ENCODE data around the gene BSX.

BSX gene

DNA sequence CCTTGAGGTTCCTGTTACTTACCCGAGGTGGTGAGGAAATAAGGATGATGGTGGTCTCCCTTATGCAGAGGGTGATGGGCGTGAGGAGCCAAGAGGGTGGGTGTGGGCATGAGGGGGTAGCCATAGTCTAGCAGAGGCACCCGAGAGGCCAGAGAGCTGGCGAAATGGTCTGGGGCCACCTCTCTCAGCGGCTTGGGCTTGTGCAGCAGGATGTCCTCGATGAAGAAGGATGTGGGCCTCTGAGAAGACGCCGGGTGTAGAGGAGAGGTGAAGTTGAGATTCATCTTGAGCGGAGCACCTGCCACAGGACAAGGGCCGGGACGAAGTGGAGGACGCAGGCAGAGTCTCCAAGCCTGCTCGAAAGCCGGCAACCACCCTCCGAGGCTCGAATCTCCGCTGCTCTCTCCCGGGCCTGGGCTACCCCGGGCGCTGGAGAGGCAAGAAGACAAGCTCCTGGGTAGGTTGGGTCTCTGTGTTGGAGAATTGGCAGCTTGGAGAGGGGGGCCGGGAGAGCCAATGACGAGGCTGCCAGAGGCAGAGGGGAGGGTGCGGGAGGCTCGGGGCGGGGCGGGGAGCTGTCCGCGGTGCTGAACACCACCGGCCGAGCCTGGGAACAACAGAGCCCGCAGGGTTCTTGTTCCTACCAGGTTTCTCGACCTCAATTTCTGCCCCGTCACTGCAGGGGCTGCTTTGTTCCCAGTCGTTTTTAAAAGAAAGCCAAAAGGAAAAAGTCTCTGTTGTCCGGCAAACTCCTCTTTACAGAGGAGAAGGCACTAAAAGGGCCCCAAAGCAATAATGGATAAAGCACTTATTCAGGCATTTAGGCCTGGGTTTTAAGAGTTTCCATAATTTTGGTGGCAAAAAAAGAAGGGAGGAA lies at the start of gene BSX:
Gene BSX (minus strand): TSS at position 447 of the 877 bp plus-strand sequence. CDS start 163 bp downstream, at position 284.
- DNase-seq (ENCODE audit: low spot score), result no peak

DNA sequence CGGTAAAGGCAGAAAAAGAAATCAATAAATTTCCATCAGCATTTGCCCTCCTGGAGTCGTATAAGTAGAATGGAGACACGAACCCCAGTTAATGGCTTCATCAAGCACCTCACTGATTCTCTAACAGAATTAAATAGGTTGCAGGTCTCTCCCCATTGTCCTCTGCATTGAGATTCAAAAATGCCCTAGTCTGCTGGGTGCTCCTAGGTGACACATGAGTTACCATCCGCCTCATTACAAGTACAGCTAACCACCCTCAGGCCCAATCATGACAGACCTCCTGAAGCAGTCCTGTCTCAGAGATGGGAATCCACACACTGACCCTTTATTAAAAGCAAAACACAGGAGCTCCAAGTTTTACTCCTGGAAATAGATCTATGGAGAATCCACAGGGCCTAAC lies 48.9 kb upstream of the BSX start:
- DNase-seq (ENCODE audit: low spot score), result no peak

DNA sequence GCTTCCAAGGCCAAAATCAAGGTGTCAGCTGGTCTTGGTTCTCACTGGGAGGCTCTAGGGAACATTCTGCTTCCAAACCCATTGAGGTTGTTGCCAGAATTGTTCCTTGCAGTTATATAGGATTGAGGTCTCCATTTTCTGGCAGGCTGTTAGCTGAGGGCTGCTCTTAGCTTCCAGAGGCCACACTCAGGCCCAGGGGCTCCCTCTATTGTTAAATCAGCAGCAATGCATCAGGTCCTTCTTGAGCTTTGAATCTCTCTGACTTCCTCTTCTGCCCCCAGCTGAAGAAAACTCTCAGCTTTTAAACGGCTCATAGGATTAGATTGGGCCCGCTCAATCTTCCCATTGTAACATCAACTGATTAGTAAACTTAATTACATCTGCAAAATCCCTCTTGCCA lies 39.3 kb upstream of the BSX start:
- no peak for DNase-seq (ENCODE audit: low spot score)

DNA sequence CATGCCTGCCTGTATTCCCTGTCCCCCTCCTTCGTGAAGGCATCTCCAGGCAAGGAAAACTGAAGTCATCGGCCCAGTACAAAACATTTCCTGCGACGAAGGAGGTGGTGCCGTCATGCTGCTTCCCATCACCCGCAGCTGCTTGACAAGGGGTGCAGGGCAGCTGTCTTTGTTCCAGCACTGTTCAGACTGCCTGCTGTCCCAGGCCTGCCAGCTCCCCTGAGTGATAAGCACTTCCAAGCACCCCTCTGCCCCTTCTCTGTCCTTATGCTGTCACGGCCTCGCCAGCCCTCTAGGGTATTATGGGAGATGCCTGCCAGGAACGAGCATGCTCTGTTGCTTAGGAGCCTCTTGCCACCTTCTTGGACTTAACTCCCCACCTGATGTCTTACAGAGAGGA lies 37.1 kb upstream of the BSX start:
- DNase-seq (ENCODE audit: low spot score), result no peak

DNA sequence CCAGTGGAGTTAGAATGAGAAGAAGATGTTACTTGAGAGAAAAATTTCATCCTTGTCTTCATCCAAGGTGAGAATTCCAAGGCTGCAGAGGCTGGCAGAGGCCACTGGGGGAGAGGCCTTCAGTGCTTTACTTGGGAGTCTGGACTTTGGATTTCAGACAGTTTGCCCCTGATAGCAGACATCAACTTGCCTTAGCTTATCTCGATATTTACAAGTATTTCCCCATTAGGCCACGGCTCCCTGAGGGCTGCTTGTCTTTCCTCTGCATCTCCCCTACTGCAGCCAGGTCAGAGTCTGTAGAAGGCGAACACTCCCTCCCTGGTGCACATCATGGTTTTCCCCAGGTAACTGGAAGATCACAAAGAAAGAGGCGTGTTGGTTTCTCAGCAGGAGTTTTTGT lies 29.9 kb upstream of the BSX start:
- DNase-seq (ENCODE audit: low spot score), result no peak

DNA sequence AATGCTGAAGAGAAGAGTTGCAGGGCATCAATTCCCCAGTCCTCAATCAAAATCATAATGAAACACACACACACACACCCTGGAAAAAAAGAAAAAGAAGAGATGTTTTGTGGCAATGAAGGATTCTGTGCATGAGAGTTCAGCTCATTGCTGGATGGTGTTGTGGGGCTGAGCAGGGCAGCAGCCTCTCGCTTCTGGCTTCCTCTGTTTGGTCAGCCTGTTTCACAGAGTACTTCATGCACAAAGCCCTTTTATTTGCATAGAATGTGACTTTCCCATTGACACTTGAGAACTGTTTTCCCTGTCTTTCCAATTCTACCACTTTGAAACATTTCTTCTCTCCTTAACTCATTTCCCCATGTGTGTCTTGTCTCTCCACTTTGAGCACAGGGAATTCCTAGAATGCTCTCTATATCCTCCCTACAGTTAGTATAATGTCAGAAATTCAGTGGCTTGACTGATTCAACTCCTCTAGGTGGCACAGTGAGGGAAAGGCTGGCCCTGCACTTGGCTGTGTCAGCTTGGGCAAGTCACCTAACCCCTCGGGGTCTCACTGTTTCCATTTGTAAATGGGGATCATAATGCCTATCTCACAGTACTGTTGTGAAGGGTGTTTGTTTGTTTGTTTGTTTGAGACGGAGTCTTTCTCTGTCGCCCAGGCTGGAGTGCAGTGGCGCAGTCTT lies 25.4 kb upstream of the BSX start:
- DNase-seq (ENCODE audit: low spot score), result no peak

DNA sequence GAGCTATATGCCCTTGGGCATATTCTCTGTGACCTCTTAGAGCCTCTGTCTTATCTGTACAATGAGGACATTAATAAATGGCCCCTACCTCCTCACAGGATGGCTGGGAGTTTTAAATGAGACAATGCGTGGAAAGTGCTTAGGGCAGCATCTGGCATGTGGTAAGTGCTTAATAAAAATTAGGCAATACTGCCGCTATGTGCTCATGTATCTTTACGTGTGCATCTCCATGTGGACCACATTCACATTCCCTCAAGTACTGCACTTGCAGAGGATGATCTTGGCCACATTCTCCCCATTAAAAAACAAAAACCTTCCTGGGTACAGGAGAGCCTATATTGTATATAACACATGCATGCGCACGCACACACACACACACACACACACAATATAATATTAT lies 19.1 kb upstream of the BSX start:
- no peak for DNase-seq (ENCODE audit: low spot score)

DNA sequence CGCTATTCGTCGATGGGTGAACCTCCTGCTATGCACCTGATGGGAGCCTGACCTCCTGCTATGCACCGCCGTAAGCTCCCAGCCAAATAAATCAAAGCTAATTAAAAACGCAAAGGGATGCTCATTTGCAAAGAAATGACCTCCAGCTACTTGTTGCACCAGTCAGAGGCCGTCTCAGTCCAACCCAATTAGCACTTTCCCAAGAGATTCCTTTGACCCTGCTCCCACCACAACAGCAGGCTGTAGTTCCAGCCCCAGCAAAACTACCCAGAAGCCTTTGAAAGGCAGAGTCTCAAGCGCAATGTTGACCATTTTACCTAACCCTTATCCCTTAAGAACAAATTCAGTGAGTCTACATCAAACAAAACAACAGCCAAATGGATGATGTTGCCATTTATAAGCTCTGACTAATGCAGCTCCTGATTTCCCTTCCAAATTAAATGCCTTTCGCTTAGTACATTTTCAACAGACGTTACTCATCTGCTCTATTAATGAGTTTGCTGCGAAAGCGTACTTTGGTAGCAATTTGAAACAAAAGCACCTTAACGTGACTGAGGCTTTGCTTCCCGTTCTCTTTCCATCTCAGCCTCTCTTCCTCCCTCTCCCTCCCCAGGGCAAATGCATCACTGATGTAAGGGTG lies 17.2 kb upstream of the BSX start:
- DNase-seq (ENCODE audit: low spot score), result no peak

DNA sequence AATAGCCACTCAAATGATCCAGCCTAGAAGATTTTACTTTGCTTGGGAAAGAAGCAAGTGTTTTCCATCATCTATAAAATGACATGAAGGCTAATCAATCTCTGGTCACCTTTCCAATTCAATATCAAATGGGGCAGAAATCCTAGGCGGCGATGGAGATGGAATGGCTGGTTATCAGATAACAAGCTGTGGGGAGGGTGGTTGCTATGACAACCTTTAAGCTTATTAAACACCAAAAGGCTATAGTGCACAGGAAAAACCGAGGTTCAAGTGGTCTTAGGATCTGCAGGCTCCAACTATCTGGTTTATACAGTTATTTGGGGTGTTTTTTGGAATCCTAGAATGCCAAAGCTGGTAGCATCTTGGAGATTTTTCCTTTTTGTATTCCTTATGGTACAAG lies 13.9 kb upstream of the BSX start:
- no peak for DNase-seq (ENCODE audit: low spot score)

DNA sequence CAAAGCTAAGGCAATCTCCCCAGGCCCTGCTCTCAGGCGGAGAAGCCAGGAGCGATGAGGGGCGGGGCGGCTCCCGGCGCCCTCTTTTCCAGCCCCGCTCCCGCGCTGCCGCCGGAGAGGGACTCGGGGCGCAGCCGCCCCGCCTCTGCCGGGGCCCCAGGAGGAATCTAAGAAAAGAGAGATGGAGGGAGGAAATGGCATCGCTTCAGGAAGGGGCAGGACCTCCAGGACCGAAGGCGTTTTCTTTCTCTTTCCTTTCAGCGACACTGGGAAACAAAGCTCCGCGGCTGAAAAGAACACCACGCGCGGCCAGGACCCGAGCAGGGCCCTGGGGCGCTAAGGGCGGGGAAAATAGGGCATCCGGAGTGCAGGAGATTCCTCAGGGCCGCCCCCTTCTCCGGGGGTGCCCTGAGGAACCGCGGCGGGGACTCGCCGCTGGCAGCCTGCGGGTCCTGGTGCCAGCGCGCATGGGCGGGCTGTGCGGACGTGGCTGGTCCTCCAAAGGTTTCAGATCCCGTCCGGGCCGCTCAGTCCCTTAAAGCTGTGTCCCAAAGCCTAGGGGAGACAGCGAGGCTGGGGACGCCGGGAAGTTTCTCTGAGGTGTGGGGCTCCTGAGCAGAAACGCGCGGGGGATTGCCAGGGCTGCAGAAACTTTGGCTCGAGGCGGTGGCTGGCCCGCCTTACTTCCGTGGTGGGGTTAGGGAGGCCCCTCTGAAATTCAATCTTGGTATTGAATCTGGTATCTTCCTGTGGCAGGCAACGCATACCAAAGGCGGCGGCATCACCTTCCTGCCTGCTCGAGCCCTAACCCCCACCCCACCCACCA lies 2.8 kb upstream of the BSX start:
- DNase-seq (ENCODE audit: low spot score), result no peak

DNA sequence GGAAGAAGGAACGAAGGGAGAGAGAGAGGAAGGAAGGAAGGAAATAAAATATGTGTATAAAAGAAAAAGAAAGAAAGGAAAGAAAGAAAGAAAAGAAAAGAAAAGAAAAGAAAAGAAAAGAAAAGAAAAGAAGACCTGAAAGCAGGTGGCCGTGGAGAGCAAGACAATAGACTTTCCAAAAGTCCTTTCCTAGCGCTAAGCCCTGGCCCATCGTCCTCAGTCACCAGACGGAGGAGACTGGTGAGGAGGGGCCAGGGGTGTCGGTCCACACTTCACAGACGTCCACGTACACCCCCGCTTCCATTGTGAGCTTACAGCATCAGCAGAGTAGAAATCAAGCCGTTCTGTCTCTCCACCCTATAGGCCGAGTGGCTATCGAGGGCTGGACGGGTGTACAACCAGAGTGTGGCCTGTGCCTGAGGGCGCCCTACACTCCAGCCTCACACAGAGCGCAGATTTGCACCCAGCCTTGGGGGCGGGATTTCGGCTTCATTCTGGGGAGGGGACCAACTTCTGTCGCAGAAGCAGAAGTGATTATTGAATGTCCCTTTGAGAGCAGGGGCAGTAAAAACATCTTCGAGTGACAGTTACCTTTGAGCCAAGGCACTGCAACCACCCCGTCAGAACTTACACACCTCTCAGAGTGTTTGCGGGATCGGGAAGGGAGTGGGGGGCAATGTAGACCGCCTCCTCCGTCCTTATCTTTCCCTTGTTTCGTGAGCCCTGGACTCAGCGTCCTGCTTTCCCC lies 2.0 kb upstream of the BSX start:
- no peak for DNase-seq (ENCODE audit: low spot score)

DNA sequence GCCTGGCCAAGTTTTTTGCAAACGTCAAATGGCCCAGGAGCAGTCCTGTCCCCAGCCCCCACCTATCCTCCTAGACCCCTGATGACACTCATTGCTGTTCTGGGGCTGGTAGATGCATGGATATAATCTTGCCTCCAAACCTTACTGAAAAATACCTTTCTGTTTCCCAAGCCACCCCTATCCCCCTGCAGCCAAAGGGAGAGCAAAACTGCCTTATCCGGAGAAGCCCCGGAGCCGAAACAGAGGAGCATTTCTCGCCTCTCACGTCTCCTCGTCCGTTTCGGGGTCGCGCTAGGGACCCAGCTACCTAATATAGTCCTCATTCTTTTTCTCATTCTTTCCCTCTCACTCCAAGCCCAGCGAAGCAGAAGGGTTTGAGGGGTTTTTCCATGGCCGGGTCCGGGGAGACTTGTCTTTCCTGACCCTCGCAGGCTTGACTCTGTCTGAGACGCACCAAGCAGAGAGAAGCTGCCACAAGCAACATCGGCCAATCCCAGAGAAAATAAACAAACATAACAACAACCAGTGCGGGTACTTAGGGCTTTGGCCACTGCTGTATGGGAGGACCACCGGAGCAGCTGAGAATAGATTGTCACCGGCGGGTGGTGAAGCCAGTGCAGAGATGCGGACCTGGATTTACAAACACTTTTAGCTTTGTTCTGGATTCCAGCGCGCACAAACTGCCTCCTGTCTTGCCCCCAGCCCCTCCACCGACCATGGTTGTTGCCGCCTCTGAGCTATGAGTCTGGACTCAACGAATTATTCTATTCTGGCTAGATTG lies 1.6 kb downstream of the BSX start:
- no peak for DNase-seq (ENCODE audit: low spot score)

DNA sequence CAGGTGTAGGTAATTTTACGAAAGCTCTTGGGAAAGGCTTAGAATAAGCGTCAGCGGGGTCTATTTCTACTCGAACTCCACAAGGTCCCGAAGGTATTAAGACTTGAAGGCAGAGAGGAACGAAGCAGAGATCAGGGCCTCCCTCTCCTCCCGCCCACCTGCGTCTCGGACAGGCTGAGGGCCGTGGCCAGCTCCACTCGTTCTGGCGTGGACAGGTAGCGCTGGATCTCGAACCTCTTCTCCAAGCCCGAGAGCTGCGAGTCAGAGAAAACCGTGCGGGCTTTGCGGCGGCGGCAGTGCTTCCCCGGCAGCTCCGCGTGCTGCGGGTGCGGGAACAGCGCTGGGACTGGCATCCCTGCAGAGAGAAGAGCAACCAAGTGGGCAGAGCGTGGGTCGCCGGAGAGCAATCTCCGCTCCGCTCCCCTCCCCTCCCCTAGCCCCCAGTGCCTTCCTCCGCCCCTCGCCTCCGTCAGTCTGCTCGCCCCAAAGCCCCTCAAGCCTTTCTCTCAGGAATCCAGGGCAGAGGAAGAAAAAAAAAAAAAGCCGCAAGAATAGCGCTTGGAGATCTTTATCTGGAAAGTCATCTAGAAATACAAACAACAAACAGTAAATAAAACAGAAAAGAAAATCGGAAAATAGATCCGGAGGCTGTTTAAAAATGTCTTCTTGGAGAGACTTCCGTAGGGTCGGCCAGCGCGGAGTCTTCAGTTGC lies 2.4 kb downstream of the BSX start:
- no peak for DNase-seq (ENCODE audit: low spot score)

DNA sequence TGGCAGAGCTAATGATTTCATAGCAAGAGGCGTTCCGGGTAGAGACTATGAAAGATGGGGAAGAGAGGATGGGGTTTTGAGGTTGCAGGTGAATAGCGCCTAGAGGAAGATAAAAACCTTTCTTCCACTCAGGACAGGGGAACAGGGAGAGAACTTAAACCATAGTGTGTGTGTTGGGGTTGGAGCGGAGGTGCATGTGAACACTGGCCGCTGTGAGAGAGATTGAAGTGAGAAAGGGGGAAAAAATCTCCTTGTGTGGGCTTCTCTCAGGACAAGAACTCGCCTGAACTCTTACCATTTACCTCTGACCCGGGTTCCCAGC lies 3.4 kb downstream of the BSX start:
- DNase-seq (ENCODE audit: low spot score), result no peak

DNA sequence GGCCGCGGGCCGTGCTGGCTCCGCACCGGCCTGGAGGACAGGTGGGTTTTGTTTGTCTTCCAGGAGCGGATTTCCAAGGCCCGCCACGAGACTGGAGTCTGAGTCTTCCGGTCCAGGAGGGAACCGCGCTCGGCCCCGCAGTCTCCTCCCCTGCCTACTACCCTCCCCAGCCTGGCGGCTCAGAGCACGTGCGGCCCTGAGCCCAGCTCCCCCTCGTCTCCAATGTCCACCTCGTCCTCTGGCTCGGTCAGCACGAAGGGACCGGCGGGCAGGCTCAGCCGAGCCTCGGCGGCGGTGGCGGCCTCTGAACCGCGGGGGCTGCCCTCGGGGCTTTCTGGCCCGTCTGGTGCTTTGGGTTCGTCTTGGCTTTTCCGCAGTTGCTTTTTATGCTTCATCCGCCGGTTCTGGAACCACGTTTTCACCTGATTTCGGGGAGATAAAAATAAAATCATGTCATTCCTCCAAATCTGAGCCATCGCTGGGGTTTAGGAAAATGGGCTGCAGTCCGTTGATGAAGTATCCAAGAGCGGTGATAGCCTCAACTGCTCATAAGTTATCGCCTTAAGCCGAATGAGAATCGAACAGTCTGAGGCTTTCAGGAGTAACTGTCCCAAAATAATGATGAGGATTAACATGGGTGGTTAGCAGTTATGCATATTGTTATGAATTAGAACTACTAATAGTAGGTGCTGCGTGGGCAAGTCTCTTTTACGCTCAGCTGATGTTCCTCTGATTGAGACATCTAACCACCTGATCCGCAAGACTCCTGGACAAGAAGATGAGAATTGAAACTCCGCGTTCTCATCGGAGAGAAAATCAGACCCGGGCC lies 4.0 kb downstream of the BSX start:
- DNase-seq (ENCODE audit: low spot score), result no peak

DNA sequence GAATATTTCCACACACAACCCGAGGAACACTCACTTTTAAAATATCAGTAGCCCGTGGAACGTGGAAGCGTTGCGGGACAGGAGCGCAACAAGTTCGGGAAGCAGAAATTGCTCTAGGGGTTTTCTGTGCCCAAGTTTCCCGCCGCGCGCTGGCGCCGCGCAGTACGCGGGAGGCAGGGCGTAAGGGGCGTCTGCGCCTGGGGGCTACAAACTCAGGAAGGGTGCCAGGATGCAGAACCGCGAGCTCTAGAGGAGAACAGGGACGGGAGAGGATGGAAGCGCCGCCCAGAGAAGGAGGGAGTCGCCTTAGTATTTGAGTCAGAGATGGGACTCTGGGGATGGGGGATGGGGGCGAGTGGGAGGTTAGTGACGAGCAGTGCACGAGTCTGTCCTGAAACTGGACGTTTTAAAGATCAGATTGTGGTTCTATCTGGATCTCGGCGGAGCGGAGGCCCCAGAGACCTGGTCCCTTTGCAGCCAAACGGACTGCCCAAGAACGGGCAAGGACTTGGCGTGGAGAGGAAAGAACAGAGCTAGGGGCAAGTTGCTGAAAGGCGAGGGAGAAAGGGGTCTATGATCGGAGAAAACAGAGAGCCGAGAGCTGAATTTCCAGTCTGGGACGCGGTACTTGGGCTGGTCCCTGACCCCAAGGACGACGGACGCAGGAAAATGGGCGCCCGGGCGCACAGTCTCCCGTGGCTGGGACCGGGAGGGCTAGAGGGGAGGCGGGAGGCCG lies 4.7 kb downstream of the BSX start:
- no peak for DNase-seq (ENCODE audit: low spot score)

DNA sequence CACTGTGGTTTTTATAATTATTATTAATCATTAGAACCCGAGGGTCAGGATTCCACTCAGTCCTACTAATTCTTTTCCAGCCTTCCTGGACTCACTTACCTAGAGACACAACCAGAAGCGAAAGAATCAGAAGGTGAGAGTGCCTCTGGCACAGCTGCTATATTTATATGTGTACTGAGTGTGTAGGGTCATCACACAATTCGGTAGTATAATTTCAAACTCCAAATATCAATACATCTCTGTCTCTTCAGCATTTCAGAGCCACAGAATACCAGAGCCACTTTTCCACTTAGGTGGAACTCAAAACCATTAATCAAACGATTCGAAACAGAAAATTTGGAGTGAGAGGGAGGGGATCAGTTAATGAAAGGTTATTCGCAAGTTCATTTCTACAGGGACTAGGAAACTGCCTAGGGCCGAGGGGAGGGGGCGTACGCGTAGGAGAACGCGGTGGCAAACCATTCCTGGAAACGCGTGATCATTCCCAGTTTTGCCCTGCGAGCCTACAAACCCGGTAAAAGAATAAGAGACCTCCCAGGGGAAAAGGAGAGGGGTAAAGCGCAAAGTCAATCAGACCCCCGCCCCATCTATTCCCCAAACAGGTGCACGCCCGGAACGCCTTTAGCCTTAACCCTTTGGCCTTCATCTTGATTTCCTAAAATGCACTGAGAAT lies 5.4 kb downstream of the BSX start:
- DNase-seq (ENCODE audit: low spot score), result no peak

DNA sequence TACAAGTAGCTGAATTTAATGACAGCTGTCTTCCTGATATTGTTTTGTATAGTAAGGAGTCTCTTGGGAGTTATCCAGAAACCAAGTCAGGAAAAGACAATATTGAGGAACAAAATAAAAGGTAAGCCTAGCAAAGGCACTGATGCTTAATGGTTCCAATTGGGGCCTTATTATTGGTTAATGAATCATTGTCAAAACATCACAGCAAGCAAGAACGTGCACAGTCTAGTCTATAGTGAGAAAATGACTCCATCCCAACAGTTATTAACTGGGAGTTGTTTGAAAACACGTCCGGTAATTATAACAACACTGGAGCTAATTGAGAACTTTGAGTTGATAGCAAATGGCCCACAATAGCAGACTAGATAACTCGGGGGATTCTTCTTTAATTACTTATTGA lies 17.7 kb downstream of the BSX start:
- DNase-seq (ENCODE audit: low spot score), result no peak
